HEK293T (cell line): ENCODE results near the gene PDZD7.

ENCODE experiments used
- ARNT ChIP-seq: fragments of 450-650 bp; IDR thresholded peaks from 2 replicates; pipeline ENCODE4 v1.6.1; 2017; ENCODE audit warnings: mild to moderate bottlenecking
- BHLHE40 ChIP-seq: fragments of 450-650 bp; IDR thresholded peaks from 2 replicates; pipeline ENCODE4 v1.6.1; 2016; ENCODE audit warnings: mild to moderate bottlenecking, moderate library complexity, borderline replicate concordance
- CTBP1 ChIP-seq: fragments of 450-650 bp; IDR thresholded peaks from 2 replicates; pipeline ENCODE4 v1.6.1; 2016; ENCODE audit warnings: borderline replicate concordance
- FOXA1 ChIP-seq: fragments of 450-650 bp; IDR thresholded peaks from 2 replicates; pipeline ENCODE4 v1.6.1; 2016; ENCODE audit warnings: mild to moderate bottlenecking
- FOXK2 ChIP-seq: fragments of 450-650 bp; IDR thresholded peaks from 2 replicates; pipeline ENCODE4 v1.6.1; 2016; ENCODE audit warnings: mild to moderate bottlenecking
- FOXM1 ChIP-seq: fragments of 450-650 bp; IDR thresholded peaks from 2 replicates; pipeline ENCODE4 v1.6.1; 2017; ENCODE audit warnings: mild to moderate bottlenecking, borderline replicate concordance
- L3MBTL2 ChIP-seq: fragments of 450-650 bp; conservative IDR thresholded peaks from 2 replicates; pipeline ENCODE4 v1.6.1; 2016; ENCODE audit warnings: mild to moderate bottlenecking
- LEF1 ChIP-seq: fragments of 450-650 bp; IDR thresholded peaks from 2 replicates; pipeline ENCODE4 v1.6.1; 2017; ENCODE audit warnings: mild to moderate bottlenecking, borderline replicate concordance
- SP1 ChIP-seq: fragments of 450-650 bp; IDR thresholded peaks from 2 replicates; pipeline ENCODE4 v1.6.1; 2017
- SUZ12 ChIP-seq: fragments of 450-650 bp; IDR thresholded peaks from 2 replicates; pipeline ENCODE4 v1.6.1; 2016; ENCODE audit warnings: mild to moderate bottlenecking
- TARDBP ChIP-seq: fragments of 450-650 bp; IDR thresholded peaks from 2 replicates; pipeline ENCODE4 v1.6.1; 2016

DNA sequence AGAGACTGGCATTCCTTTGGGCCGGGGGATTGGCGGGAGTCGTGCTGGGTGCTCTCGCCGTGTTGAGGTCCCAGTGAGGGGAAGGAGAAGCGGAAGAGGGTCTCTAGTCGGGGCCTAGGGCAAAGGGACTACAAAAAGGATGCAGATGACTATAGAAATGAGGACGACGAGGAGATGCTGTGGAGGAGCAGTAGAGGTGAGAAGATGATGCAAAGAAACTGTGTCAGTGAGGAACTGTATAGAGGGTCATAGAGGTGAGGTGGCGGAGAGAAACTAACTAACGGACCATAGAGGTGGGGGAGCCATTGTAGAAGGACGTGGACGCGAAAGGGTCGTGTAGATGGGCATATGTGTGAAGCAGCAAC lies 43.3 kb downstream of the PDZD7 start:
- TF ChIP-seq L3MBTL2 (no peak), ARNT (no peak), FOXK2 (no peak), SP1 (no peak), CTBP1 (no peak), TARDBP (no peak), FOXM1 (no peak), BHLHE40 (no peak), FOXA1 (no peak), SUZ12 (no peak), LEF1 (no peak)
